Measurements from ENCODE around the gene FGF7. TPM values are rescaled to one million over a fixed set of nuclear protein-coding genes. Genes with fewer than 3 reads are reported as not detected.

Gene FGF7
- total and polyA plus RNA-seq, 2 experiments from 2014 or later: 0.03 to 0.08 TPM

GRCh38 chr15:49494842-49495241 is 71.8 kb downstream of the FGF7 start (continued):
- no peak for TF ChIP-seq REST (IDR thresholded peaks at IDR 0.05; ENCODE audit: unreplicated experiment)
- TF ChIP-seq ZNF114 (CRISPR knock-in tag; IDR thresholded peaks at IDR 0.05): no peak
- no peak for TF ChIP-seq CREB1 (CRISPR knock-in tag; IDR thresholded peaks at IDR 0.05; ENCODE audit: low read depth)
- no peak for TF ChIP-seq EZH2 (IDR thresholded peaks at IDR 0.05; ENCODE audit: low read depth, unreplicated experiment)
- no peak for TF ChIP-seq NANOG (IDR thresholded peaks at IDR 0.05; ENCODE audit: borderline replicate concordance)
- TF ChIP-seq EZH2phosphoT487 (IDR thresholded peaks at IDR 0.05; ENCODE audit: unreplicated experiment): no peak
- TF ChIP-seq STAT1 (IDR thresholded peaks at IDR 0.05; ENCODE audit: unreplicated experiment): no peak
- no peak for TF ChIP-seq CTCF (conservative IDR thresholded peaks at IDR 0.05; ENCODE audit: low read depth in 2 of 2)
- no peak for TF ChIP-seq ZNF331 (CRISPR knock-in tag; IDR thresholded peaks at IDR 0.05; ENCODE audit: low read depth)
- no peak for TF ChIP-seq JUNB (IDR thresholded peaks at IDR 0.05; ENCODE audit: unreplicated experiment)

- H3F3A ChIP-seq (replicated peaks; ENCODE audit: low read depth): no peaks in the 10 kb centered on the region
- no peaks in the 10 kb centered on the region for H3K9me2 ChIP-seq (ENCODE audit: insufficient read depth)
- H4K20me1 ChIP-seq (replicated peaks; ENCODE audit: insufficient read depth): no peaks in the 10 kb centered on the region
- Mint-ChIP-seq H3K36me3 (ENCODE audit: low read depth) (peaks cover 6% of the 10 kb centered on the region), H3K4me3 (no peak overlapping the region), H3K4me1 (no peaks in the 10 kb centered on the region), H3K27me3 (ENCODE audit: insufficient read depth, low read depth, poor library complexity) (peaks cover under 1% of the 10 kb centered on the region), H3K27ac (no peak overlapping the region), H3K9me3 (peaks cover 12% of the 10 kb centered on the region)
- H2AFZ ChIP-seq: no peak overlapping the region
- H3K27ac ChIP-seq (ENCODE audit: low read depth): no peak overlapping the region
- no peaks in the 10 kb centered on the region for H3K4me1 ChIP-seq (ENCODE audit: insufficient read depth)
- H3K4me2 ChIP-seq: no peak overlapping the region
- DNase-seq (ENCODE audit: low spot score) (no peak), ATAC-seq (no peak)
- 0 out of 2 replicates have a peak, but pooled peaks cover 3% of the 10 kb centered on the region for H3K36me3 ChIP-seq (ENCODE audit: insufficient read depth)
- H3K79me2 ChIP-seq (replicated peaks; ENCODE audit: insufficient read depth): no peaks in the 10 kb centered on the region
- H3K4me3 ChIP-seq: no peak overlapping the region
- H3K27me3 ChIP-seq (ENCODE audit: insufficient read depth): no peaks in the 10 kb centered on the region
- TF ChIP-seq POLR2AphosphoS5 (IDR thresholded peaks at IDR 0.05; ENCODE audit: low read depth) (no peak), EZH2phosphoT487 (IDR thresholded peaks at IDR 0.05; ENCODE audit: unreplicated experiment) (no peak), STAT1 (IDR thresholded peaks at IDR 0.05; ENCODE audit: unreplicated experiment) (no peak), ZNF462 (CRISPR knock-in tag; IDR thresholded peaks at IDR 0.05) (no peak), CREB1 (CRISPR knock-in tag; IDR thresholded peaks at IDR 0.05; ENCODE audit: low read depth) (no peak)
Observed at GRCh38 chr15:49495993-49496753, 73.1 kb downstream of the FGF7 start.
